NCI-H1694 treated with DMSO at 0.1 percent for 48 hours (cell line): Measurements from ENCODE around the gene MYLIP.

Experiments
- DNase-seq: peaks from one replicate; lab custom pipeline; 2025; lab: John Stamatoyannopoulos, UW

MYLIP gene

DNA sequence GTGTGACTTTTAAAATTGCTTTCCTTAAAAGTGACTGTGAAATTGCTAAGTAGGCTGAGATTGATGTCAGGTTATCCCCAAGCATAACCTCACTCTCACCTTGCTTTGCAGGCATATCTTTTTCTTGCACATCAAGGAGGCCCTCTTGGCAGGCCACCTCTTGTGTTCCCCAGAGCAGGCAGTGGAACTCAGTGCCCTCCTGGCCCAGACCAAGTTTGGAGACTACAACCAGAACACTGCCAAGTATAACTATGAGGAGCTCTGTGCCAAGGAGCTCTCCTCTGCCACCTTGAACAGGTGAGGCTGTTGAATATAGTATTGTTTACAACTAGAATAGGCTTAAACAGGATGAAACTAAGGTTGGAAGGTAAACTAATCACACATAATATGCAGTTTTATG, 12.6 kb downstream of the MYLIP start:
- DNase-seq, result no peak

DNA sequence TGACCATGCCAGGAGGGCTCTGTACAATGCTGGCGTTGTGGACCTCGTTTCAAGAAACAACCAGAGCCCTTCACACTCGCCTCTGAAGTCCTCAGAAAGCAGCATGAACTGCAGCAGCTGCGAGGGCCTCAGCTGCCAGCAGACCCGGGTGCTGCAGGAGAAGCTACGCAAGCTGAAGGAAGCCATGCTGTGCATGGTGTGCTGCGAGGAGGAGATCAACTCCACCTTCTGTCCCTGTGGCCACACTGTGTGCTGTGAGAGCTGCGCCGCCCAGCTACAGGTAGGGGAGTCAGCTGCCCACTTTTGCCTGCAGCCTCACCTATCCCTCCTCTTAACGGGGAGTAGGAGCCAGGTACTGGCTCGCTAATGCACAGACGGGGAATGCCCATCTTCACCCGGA, 16.2 kb downstream of the MYLIP start:
- DNase-seq, result no peak

DNA sequence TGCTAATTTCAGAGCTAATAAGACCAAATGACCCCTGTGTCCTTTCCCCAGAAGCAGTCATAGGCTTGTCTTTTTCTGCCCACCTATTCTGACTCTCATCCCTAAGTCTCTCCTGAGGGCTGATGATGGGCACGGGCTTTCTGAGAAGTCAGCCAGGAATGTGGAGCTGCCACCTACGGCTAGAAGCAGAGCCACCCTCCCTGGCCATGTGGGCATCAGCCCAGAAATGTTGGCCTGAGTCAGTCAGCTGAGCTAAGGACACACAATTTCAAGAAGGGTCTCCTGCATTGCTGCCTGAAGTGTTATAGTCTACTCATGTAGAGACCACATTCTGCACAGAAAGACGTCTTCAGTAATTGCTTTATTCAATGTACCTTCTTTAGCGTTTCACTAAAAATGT, 17.1 kb downstream of the MYLIP start:
- DNase-seq, result no peak

DNA sequence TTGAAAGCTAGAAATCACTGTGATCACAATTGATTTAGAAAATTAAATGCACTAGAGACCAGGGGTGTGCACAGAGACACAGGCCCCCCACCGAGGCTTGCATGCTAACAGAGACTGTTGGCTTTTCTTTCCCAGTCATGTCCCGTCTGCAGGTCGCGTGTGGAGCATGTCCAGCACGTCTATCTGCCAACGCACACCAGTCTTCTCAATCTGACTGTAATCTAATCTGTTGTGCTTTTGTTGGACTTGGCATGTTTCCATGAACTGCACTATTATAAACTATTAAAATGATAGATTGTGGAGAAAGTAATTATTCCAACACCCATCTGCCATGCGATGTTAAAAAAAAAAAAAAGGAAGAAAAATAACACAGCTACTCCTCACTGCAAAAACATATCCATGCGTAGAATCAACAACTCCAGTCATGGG, 17.7 kb downstream of the MYLIP start:
- peak; percentile 93 for DNase-seq

DNA sequence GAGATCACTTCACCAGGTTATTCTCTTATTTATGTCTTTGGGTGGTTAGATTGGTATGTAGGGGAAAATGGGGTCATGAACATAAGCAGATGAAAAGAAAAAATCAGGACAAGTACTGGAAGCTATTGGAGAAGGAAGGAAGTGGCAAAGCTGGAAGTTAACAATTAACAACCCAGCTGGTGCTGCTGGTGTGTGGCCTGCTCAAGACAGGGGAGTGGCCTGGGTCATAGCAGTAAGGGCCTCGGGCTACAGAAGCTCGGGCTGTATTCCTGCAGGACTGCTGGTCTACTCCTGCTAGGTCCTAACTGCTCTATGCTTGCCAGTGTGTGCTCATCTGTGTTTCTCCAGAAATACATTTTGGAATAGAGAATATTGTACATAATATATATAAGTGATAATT, 19.6 kb downstream of the MYLIP start:
- no peak for DNase-seq

DNA sequence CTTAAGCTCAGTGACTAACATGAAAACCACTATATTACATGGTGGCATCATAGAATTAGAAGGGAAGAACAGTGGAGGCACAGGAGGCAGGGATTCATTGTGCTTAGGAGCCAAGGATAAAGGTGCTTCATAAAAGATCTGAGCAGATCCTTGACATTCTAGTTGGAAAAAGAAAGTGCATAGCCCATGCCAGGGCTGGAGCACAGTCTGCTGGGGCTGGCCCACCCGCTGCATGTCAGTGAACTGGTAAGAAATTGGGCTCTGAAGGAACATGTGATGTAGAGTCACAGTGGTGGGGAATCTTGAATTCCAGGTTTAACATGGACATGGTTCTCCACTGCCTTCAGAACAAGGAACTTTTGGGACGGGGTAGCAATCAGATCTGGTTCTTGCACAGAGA, 20.4 kb downstream of the MYLIP start:
- DNase-seq, result no peak

DNA sequence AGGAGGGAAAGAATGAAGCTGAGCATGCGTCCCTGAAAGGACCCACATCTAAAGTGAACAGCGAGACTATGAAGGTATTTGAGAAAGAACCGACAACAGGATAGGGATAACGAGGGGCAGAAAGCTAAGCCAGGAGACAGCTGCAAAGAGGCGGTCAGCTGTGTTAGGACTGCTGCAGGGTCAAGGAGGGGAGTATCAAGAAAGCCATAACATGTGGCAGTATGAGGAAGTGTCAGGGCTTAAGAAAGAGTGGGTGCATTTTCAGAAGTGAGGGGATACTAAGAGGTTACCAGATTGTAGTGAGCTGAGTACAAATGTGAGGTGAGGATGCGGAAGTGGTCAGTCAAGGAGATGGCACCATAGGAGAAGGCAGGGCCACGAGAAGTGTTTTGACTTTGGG, 21.2 kb downstream of the MYLIP start:
- DNase-seq, result no peak

DNA sequence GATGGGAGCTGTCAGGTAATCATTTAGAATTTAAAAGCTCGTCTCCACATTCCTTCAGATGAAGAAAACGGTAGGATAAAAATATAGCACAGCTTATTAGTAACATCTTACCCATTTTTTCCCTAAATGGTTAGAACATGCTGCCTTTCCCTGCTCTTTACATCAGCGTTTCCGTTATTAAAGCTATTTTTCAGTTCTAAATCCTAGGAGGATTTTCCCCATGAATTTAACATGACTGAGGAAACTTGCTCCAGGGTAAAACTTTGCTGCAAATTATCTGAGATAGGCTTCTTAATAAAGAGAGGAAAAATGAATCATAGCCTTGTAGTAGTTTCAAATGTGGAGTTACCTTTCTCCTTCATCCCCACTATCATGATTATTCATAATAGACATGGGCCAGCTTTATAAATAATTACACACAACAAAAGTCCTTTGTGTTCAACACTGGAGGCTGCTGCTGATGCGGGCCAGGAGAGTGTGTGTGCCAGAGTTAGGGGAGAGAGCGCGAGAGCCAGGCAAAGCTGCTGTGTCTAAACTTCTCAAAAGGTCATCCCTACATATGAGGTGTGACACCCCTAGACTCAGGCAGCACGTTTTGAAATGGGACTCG, 24.4 kb downstream of the MYLIP start:
- DNase-seq, result no peak

DNA sequence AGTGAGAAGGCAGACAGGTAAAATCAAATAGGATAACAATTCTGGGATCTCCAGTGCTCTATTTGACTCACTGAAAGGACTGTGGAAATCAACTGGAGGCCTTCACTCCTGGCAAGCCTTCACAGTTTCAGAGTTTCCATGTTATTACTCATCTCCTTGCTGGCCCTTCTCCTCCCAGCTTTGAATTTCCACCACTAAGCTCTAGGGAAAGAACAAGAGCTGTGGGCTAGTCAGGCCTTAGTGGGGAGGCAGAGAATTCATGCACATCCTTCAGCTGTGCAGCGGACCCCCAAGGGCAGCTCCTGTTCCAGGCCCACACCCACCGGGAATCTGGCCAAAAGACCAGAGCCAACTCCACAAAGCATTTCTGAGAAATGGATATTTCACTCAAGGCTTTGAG, 26.0 kb downstream of the MYLIP start:
- DNase-seq, result no peak

DNA sequence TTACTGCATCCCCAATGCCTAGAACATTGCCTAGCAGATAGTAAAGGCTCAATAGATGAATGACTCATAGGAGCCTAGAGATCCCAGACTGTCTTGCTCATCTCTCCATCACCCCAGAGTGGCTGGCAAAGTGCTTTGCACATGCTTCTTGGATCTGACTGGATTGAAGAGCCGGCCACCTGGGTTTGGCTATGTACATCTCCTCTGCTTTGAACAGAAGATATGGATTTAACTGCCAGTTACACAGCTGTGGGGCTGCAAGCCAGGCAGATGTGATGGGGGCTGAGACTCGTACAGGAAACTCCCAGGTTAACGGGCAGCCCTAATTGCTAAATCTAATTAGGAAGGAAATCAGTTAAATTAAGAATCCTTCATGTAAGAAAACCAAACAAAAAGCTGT, 28.6 kb downstream of the MYLIP start:
- DNase-seq, result no peak

DNA sequence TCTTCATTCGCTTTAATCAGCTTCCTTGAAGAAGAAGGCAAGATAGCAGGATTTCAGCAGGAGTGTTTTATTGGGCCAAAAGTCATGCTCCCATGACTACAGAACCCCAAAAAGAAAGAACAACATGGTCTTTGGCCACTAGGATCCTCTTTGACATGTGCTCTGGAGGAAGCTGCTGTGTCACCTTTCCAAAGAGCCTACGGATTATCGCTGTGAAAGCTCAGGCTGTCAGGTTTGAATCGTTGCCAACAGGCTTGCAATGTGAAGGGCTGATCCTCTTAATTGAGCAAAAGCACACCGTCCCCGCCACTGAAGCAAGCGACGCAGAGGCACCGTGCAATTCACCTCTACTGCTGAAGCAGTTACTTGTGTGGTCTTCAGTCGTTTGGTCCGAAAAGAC, 29.0 kb downstream of the MYLIP start:
- DNase-seq, result peak; percentile 90

DNA sequence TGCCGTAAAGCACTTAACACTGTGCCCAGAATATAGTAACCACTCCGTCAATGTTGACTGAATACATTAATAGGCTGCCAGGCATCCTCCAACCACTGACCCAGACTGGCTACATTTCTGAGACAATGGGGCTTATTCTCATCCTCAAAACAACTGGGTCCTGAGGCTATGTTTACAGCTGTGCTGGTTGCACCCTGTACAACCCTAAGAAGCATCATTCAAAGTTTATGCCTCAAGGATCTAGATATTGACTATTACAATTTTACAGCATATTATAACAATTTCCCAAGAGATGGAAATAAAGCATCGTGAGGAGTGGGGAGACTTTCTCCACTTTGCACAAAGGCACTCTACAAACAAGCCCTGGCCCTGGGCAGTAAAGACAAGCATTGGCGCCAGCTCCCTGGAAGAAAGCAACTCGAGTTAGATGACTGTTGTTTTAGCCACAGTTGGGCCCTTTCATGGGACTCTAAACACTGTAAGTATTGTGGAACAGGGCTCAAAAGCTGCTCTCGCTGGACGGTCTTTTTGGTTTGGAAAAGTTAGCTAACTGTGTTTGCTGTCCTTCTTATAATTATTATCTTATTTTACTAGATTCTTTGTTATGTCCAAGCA, 30.2 kb downstream of the MYLIP start:
- no peak for DNase-seq

DNA sequence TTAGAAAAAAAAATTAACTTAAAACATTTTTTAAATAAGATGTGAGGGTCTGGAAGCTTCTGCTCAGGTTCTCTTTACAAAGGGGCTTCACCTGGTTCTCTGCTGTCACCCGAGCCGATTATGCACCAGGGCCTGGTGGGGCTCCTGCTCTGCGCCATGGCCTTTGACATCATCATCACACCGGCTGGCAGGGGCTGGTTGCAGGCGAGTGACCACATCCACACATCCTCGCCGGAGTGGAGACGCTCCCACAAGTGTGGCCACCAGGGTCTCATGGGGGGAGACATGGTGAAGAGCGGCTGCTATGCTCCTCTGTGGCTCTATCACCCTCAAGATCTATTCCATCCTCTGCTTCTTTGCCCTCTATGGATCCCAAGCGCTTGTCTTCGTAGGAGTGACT, 31.9 kb downstream of the MYLIP start:
- DNase-seq, result no peak

DNA sequence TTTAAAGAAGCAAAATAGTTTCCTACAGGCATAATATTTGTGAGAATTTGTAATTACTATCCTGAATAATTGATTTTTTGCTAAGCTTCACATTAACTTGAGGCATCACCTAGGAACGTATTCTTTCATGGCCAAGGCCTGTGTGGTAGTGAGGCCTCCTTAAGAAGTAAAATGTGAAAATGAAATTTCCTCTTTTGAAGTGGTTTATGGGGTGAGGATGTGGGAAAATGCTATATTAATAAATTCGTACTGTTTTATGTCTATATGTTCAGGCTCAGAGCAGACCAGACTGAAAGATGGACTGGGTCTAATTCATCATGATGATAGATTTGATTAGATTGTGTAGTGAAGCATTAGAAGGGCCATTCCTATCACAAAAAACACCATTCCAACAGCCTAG, 33.1 kb downstream of the MYLIP start:
- DNase-seq, result no peak

DNA sequence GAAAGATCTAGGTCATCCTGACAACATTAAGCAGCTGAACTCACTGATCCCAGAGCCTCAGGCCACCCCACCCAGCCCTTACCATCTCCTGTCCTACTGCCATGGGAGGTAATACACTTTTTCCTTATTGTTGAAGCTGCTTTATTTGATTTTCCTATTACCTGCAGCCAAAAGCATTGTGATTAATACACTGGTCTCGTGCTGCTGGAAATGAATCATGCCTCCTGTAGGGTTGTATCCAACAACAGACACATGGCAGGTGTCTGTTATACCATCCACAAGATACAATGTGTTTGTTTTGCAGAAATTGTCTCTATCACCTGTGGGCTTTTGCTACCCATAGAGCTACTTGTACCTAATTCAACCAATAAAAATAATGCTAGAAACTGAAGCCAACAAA, 34.2 kb downstream of the MYLIP start:
- DNase-seq, result no peak

DNA sequence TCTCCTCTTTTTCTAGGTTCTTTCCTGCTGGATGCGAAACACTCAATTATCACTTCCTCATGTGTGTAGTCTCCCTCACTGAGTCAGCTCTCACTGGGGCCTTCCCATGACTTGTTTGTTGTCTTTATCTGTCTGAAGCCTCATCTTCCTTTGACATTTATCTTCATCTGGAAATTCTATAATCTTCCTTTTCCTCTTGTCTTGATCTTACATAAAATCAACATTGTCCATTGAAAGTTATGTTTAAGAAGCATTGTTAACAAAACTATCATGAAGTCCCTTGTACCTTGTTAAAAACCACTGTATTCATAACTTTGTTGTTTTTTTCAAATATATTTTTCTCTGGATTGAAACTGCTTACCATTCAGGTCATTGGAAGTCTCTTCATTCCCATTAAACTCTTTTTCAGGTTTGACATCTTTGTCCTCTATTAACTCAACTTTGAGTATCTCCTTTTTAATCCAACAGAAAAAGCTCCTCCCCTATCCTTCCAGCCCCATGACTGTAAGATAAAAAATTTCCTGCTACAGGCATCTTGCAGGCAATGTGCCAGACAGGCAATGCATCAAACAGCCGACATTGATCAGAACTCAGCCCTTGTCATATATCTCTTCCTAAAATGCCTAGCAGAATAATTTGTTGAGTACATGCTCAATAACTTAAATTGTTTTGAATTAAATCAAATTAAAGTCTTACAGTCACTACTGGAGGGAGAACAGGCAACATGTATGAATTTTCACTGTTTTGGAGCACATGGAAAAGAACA, 34.8 kb downstream of the MYLIP start:
- DNase-seq, result no peak

DNA sequence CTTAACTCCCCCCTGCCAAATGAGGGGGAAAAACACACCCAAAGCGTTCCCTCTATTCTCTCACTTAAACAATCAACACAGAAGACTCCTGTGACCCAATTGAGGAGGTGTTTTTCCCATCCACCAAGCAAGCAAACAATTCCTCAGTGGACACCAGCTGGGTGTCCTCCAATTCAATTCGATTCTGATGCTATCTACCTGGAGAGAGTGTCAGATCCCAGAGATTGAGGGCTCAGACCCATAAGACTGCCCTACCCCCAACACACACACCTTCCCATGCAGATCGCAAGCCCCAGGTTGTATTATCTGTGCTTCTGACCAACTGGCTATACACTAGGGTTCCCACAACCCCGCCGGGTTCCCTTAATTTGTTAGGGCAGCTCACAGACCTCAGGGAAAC, 36.8 kb downstream of the MYLIP start:
- DNase-seq, result no peak

DNA sequence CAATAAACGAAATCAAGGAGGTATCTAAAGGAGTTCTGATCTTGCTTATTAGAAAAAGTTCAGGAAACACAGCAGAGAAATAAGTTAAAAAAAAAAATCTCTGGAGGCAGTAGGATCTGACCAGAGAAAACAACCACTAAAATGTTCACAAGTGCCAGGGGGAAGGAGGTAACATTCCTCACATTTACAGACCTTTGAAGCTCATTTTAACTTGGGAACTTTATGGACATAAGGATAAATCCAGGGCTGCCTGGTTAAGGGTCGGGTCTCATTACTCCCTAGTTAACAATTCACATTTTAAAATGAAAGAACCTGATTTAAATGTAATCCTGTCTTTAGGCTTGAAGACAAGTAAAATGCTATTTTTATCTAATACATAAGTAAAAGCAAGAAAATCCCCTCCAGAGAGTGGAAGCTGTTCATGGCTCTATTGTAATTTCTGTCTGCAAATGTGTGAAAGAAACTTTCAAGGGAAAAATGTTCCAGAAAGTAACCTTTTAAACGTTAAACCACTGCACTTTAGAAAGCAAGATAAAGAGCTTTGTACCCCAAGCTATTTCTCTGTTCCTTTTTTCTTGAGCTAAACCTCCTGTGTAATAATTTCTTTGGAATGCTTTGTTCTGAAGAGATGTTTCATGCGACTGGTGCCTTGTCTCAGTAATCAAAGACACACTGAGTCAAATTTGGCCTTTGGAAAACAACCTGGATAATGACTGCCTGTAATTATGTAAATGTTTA, 38.2 kb downstream of the MYLIP start:
- DNase-seq, result no peak

DNA sequence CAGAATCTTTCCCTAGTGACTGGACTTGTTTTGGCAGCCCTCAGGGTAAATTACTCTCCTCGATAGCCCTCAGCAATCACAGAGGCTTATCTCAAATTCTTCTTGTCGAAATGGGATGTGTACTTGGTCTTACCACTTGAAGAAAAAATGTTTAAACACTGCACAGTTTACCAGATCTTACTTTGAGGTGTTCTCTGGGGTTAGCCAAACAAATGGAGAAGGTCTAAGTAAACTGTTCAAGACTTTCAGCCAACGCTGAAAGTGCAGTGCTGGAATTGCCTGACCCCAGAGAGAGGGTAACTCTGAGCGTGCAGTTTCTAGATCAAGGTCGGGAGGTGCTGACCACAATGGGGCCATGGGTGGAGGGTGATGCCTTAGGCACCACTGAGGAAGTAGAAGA, 39.2 kb downstream of the MYLIP start:
- no peak for DNase-seq

DNA sequence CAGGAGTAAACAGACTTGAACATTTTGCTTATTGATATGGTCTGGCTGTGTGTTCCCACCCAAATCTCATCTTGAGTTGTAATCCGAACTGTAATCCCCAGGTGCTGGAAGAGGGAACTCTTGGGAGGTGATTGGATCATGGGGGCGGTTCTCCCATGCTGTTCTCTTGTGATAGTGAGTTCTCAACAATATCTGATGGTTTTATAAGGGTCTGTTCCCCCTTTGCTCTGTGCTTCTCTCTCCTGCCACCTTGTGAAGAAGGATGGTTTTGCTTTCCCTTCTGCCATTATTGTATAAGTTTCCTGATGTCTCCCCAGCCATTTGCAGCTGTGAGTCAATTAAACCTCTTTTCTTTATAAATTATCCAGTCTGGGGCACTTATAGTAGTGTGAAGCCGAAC, 40.0 kb downstream of the MYLIP start:
- DNase-seq, result peak; percentile 75

DNA sequence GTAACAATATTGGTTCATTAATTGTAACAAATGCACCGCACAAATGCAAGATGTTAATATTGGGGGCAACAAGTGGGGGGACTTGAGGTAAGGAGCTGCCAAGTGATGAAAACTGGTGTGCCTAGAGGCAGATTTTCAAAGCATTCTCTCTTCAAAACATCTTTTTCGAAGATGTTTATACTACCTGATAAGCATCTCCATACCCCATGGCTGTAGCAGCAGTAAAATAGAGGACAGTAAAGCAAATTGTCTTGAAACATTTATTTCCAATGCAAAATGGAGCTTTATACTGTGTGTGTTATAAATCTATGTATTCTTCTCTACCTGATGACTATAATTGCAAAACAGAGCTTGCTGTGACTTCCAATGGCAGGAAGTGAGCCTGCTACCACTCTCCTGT, 42.5 kb downstream of the MYLIP start:
- no peak for DNase-seq

DNA sequence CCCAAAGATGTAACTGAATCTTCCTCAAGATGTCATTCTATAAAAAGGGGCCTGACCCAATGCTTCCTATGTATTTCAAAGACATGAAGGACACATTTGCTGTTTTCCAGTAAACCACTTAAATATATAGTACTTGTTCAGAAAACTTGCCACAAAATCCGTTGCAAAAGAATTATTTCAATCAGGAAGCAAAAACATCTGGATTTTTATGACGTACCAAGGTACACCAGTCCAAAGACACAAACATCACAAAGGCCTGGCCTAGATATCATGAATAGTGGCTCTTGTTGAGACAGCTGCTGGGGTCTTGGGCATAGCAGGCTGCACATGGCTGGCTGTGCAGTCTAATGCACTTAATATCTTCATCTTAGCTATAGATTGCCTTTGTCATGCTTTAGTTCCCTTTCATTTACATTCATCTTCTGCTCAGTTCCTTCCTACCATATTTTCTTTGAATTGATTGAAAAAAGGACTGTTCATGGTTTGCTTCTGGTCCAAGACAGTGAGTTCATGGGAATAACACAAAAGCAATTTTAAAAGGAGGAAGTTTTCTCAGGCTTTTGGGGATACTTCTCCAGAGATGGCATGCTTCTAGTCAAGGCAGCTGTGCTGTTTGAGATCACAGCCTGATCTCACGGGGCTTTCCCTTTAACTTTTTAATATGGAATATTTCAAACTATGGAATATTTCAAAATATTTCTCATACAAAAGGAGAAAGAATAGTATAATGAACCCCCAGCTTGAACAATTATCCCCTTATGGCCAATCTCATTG, 44.5 kb downstream of the MYLIP start:
- no peak for DNase-seq
